CD4-positive, alpha-beta memory T cell (primary cell): ENCODE measurements around the gene FZD8. TPM values are rescaled to one million over a fixed set of nuclear protein-coding genes. Genes with fewer than 3 reads are reported as not detected.
A peak's percentile ranks its signal among the peaks of the same experiment; 100 is the strongest.
"Not testable (repeated sequence)": the region's sequence is repeated elsewhere in the genome, so short reads cannot be mapped to it uniquely, and the experiment has no call there.

Experiments used
- CTCF ChIA-PET: fragments of 350-600 bp; sonication (Branson Sonifier 250); formaldehyde crosslinking; loops from one replicate; lab custom pipeline; 2021; ENCODE audit warnings: inconsistent platforms; ENCODE audit not compliant: partially characterized antibody; lab: Charles Lee
- POLR2A ChIA-PET: fragments of 350-600 bp; sonication (Branson Sonifier 250); formaldehyde crosslinking; loops from one replicate; lab custom pipeline; 2021; ENCODE audit not compliant: partially characterized antibody; lab: Charles Lee
- DNase-seq, 5 donors: peaks; one replicate each; pipeline versions ENCODE4 v3.0.0 to v3.0.0-alpha.2; 2020 to 2022; ENCODE audit warnings: mixed read lengths in 1 of 5
- H3K27ac ChIP-seq: one replicate; pipeline ENCODE4 v1.7.0; 2013; ENCODE audit warnings: low read depth, low read length
- H3K27me3 ChIP-seq: 2 replicates; pipeline ENCODE4 v1.7.0; 2013; ENCODE audit warnings: mild to moderate bottlenecking, low read length, moderate library complexity; ENCODE audit not compliant: insufficient read depth
- H3K36me3 ChIP-seq: 2 replicates; pipeline ENCODE4 v1.7.0; 2013; ENCODE audit warnings: mild to moderate bottlenecking, low read length, moderate library complexity; ENCODE audit not compliant: insufficient read depth
- H3K4me1 ChIP-seq: 2 replicates; pipeline ENCODE4 v1.7.0; 2013; ENCODE audit warnings: mild to moderate bottlenecking, low read length, moderate library complexity; ENCODE audit not compliant: insufficient read depth
- H3K4me3 ChIP-seq, 2 donors: one replicate each; pipeline ENCODE4 v1.7.0; 2013; ENCODE audit warnings: low read length in 2 of 2, mild to moderate bottlenecking in 1 of 2
- H3K9me3 ChIP-seq, 2 donors: one replicate each; pipeline ENCODE4 v1.7.0; 2013; ENCODE audit warnings: low read length in 2 of 2, control low read depth in 1 of 2; ENCODE audit not compliant: control insufficient read depth in 1 of 2
- H3K27ac Mint-ChIP-seq, 7 donors: one replicate each; pipeline ENCODE4 v1.8.0; 2020 to 2021; ENCODE audit warnings: mixed read lengths in 7 of 7, mild to moderate bottlenecking in 6 of 7, inconsistent platforms in 3 of 7, moderate library complexity in 3 of 7
- H3K27me3 Mint-ChIP-seq, 2 donors: one replicate each; pipeline ENCODE4 v1.8.0; 2020 to 2021; ENCODE audit warnings: mixed read lengths in 2 of 2
- H3K36me3 Mint-ChIP-seq, 2 donors: one replicate each; pipeline ENCODE4 v1.8.0; 2020 to 2021; ENCODE audit warnings: mixed read lengths in 2 of 2, inconsistent platforms in 1 of 2, mild to moderate bottlenecking in 1 of 2
- H3K4me1 Mint-ChIP-seq, 4 donors: one replicate each; pipeline ENCODE4 v1.8.0; 2020 to 2021; ENCODE audit warnings: mixed read lengths in 4 of 4, mild to moderate bottlenecking in 1 of 4
- H3K4me3 Mint-ChIP-seq, 8 donors: one replicate each; pipeline ENCODE4 v1.8.0; 2020 to 2021; ENCODE audit warnings: mixed read lengths in 8 of 8, mild to moderate bottlenecking in 7 of 8, moderate library complexity in 6 of 8, inconsistent platforms in 3 of 8
- H3K9me3 Mint-ChIP-seq, 8 donors: one replicate each; pipeline ENCODE4 v1.8.0; 2020 to 2021; ENCODE audit warnings: mixed read lengths in 8 of 8, mild to moderate bottlenecking in 5 of 8, inconsistent platforms in 3 of 8, moderate library complexity in 1 of 8
- intact Hi-C: fragments of 100-400 bp; cut with micrococcal nuclease; formaldehyde crosslinking; loops from one replicate; pipeline ENCODE4 v1.15.1; 2023
- polyA plus RNA-seq, 2 donors: library from polyadenylated mRNA; unstranded; fragments of 300-500 nt; fragmentation: Illumina TruSeq; gene quantifications; one replicate each; pipeline ENCODE4 v1.2.3, GENCODE V29; 2021
- total RNA-seq, 2 experiments: library from RNA; stranded (reverse); gene quantifications; one replicate each; pipeline ENCODE4 v1.2.3, GENCODE V29; 2021

The FZD8 gene
- 1 to 10 TPM in 1 of 2 experiments, under 1 TPM in 1; 0.93 to 1.2 TPM for total RNA-seq
- polyA plus RNA-seq: not detected

- CTCF ChIA-PET: no interaction called here
- intact Hi-C loops: no loop called here
- Mint-ChIP-seq H3K4me1 (peaks cover 9 to 47% (median 18%) of the 10 kb centered on the region in 4 donors), H3K4me3 (peak within 1 kb of the TSS; percentile 84 to 94 (median 91)), H3K27ac (peak within 1 kb of the TSS in 6 of 7 donors; percentile 37 to 85 (median 67)), H3K36me3 (peaks cover 0 to 5% of the 10 kb centered on the region in 2 donors), H3K27me3 (peaks cover 18 to 22% of the 10 kb centered on the region in 2 donors), H3K9me3 (no peaks in the 10 kb centered on the region)
- peak; percentile 61 to 76 (median 74) for DNase-seq
- Histone ChIP-seq H3K4me3 (peak within 1 kb of the TSS; percentile 51 to 53), H3K27ac (no peak within 1 kb of the TSS), H3K27me3 (peaks cover 18% of the 10 kb centered on the region), H3K36me3 (no peaks in the 10 kb centered on the region), H3K9me3 (no peaks in the 10 kb centered on the region), H3K4me1 (peaks cover 29% of the 10 kb centered on the region)
- POLR2A ChIA-PET: no interaction called here
These were observed at the start of gene FZD8 for GRCh38 chr10:35642035-35642792. Gene FZD8, minus strand, starts transcription at chr10:35642296. Its CDS starts 867 bp downstream, at chr10:35641429.

- Histone ChIP-seq H3K9me3 (no peaks in the 10 kb centered on the region), H3K36me3 (no peaks in the 10 kb centered on the region), H3K27ac (no peak overlapping the region), H3K4me3 (no peak overlapping the region), H3K27me3 (no peaks in the 10 kb centered on the region), H3K4me1 (no peaks in the 10 kb centered on the region)
- POLR2A ChIA-PET: no interaction called here
- Mint-ChIP-seq H3K9me3 (peaks cover 0 to 7% (median 0%) of the 10 kb centered on the region in 8 donors), H3K36me3 (no peaks in the 10 kb centered on the region), H3K27me3 (peaks cover 1 to 4% of the 10 kb centered on the region in 2 donors), H3K4me3 (no peak overlapping the region), H3K27ac (no peak overlapping the region), H3K4me1 (peaks cover 0 to 5% (median 0%) of the 10 kb centered on the region in 4 donors)
- intact Hi-C loops: no loop called here
- CTCF ChIA-PET: no interaction called here
- DNase-seq: no peak
These were observed 49.6 kb upstream of the FZD8 start for GRCh38 chr10:35691522-35692236.

DNA sequence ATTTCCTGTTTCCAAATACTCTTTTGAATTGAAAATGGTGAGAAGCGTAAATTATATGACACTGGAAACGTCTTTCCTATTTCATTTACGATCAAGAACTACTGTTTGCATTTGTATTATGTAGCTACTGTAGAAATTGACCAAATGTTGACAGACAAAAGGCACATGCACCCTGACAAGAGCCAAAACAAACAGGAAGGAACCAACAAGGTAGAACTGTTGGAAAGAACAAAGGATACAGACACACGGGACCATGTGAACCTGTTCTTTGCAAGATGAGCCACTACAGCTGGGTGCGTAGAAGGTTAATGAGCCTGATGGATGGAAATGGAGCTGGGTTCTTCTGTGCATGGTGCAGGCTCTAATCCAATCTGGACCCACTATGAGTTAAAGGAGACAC, 48.4 kb upstream of the FZD8 start:
- Mint-ChIP-seq H3K27me3 (peaks cover 1 to 4% of the 10 kb centered on the region in 2 donors), H3K9me3 (peaks cover 0 to 7% (median 0%) of the 10 kb centered on the region in 8 donors), H3K36me3 (no peaks in the 10 kb centered on the region), H3K4me3 (no peak overlapping the region), H3K27ac (no peak overlapping the region), H3K4me1 (peaks cover 0 to 5% (median 0%) of the 10 kb centered on the region in 4 donors)
- no peak overlapping the region for H3K27ac ChIP-seq
- ChIA-PET POLR2A (no interaction called here), CTCF (no interaction called here)
- intact Hi-C loops: no loop called here
- H3K4me1 ChIP-seq: no peaks in the 10 kb centered on the region
- no peaks in the 10 kb centered on the region for H3K36me3 ChIP-seq
- H3K9me3 ChIP-seq: no peaks in the 10 kb centered on the region
- no peaks in the 10 kb centered on the region for H3K27me3 ChIP-seq
- no peak for DNase-seq
- H3K4me3 ChIP-seq: no peak overlapping the region

DNA sequence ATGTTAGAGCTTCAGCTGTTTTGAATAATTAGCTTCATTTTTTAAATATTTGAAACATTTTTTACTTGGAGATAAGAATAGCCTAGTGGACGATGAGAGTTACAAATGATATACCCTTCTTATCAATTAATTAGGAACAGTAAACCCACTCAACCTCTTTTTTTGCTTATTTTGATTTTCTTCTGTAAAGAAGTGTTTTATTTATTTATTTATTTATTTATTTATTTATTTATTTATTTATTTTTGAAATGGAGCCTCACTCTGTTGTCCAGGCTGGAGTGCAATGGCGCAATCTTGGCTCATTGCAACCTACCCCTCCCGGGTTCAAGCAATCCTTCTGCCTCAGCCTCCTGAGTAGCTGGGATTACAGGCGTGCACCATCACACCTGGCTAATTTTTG, 43.8 kb upstream of the FZD8 start:
- intact Hi-C loops, H3K36me3 ChIP-seq, H3K27ac ChIP-seq, H3K4me3 ChIP-seq, H3K27me3 Mint-ChIP-seq, H3K36me3 Mint-ChIP-seq, CTCF ChIA-PET, H3K27ac Mint-ChIP-seq, H3K9me3 ChIP-seq, H3K4me3 Mint-ChIP-seq, POLR2A ChIA-PET, DNase-seq, H3K4me1 ChIP-seq, H3K4me1 Mint-ChIP-seq, H3K27me3 ChIP-seq: not testable (repeated sequence)
- peaks cover 0 to 11% (median 3%) of the 10 kb centered on the region in 8 donors for H3K9me3 Mint-ChIP-seq

- no peak overlapping the region for H3K4me3 ChIP-seq
- POLR2A ChIA-PET: no interaction called here
- no peak for DNase-seq
- no peak overlapping the region for H3K27ac ChIP-seq
- H3K9me3 ChIP-seq: no peaks in the 10 kb centered on the region
- no peaks in the 10 kb centered on the region for H3K36me3 Mint-ChIP-seq
- H3K4me3 Mint-ChIP-seq: no peak overlapping the region
- H3K4me1 ChIP-seq: no peaks in the 10 kb centered on the region
- H3K27me3 Mint-ChIP-seq: peaks cover 0 to 7% of the 10 kb centered on the region in 2 donors
- H3K36me3 ChIP-seq: no peaks in the 10 kb centered on the region
- H3K27ac Mint-ChIP-seq: no peak overlapping the region
- CTCF ChIA-PET: no interaction called here
- peaks cover 0 to 11% (median 3%) of the 10 kb centered on the region in 8 donors for H3K9me3 Mint-ChIP-seq
- no peaks in the 10 kb centered on the region for H3K27me3 ChIP-seq
- intact Hi-C loops: no loop called here
- H3K4me1 Mint-ChIP-seq: peaks cover 0 to 2% (median under 1%) of the 10 kb centered on the region in 4 donors
These were observed 43.3 kb upstream of the FZD8 start for GRCh38 chr10:35685402-35685801.

DNA sequence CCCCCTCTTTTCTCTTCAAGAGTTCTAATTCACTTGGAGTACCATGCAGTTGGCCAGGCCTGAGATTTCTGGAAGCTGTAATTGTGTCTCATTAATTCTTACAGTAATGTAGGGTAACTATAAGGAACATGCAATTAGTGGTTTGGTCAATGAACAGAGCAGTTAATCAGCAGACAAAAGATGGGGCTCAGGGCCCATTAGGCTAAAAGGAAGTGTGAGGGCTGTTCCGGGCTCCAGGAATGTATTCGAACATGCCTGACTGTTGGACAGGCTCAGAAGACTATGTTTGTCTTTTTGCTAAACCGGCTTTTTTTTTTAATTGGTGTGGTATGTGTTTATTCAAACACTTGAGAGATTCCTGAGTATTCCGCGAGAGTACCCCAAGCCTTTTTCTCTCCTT, 42.5 kb upstream of the FZD8 start:
- no peak overlapping the region for H3K27ac ChIP-seq
- H3K4me3 ChIP-seq: no peak overlapping the region
- POLR2A ChIA-PET: no interaction called here
- CTCF ChIA-PET: no interaction called here
- peaks cover 0 to 2% (median 0%) of the 10 kb centered on the region in 4 donors for H3K4me1 Mint-ChIP-seq
- H3K36me3 ChIP-seq: no peaks in the 10 kb centered on the region
- peaks cover 0 to 7% of the 10 kb centered on the region in 2 donors for H3K27me3 Mint-ChIP-seq
- no peaks in the 10 kb centered on the region for H3K4me1 ChIP-seq
- no peaks in the 10 kb centered on the region for H3K27me3 ChIP-seq
- no peak for DNase-seq
- intact Hi-C loops: no loop called here
- no peak overlapping the region for H3K4me3 Mint-ChIP-seq
- H3K9me3 ChIP-seq: no peaks in the 10 kb centered on the region
- H3K9me3 Mint-ChIP-seq: peaks cover 0 to 11% (median 3%) of the 10 kb centered on the region in 8 donors
- H3K36me3 Mint-ChIP-seq: no peaks in the 10 kb centered on the region
- H3K27ac Mint-ChIP-seq: no peak overlapping the region

- Histone ChIP-seq H3K4me1 (no peaks in the 10 kb centered on the region), H3K4me3 (no peak overlapping the region)
- CTCF ChIA-PET: no interaction called here
These were observed 33.8 kb upstream of the FZD8 start for GRCh38 chr10:35675846-35676245.

More at GRCh38 chr10:35675846-35676245, 33.8 kb upstream of the FZD8 start:
- Mint-ChIP-seq H3K9me3 (peaks cover 0 to 11% (median 4%) of the 10 kb centered on the region in 8 donors), H3K27ac (no peak overlapping the region), H3K4me1 (no peaks in the 10 kb centered on the region), H3K27me3 (peaks cover 0 to 4% of the 10 kb centered on the region in 2 donors), H3K4me3 (no peak overlapping the region), H3K36me3 (no peaks in the 10 kb centered on the region)
- Histone ChIP-seq H3K27ac (no peak overlapping the region), H3K27me3 (no peaks in the 10 kb centered on the region), H3K9me3 (no peaks in the 10 kb centered on the region), H3K36me3 (no peaks in the 10 kb centered on the region)
- POLR2A ChIA-PET: no interaction called here
- DNase-seq: no peak
- intact Hi-C loops: no loop called here
